ENCODE measurements around the gene NLRP11.

Gene NLRP11

GRCh38 chr19:55836340-55836739 lies 4.5 kb upstream of the NLRP11 start, which contains the start of gene NLRP4:
Gene NLRP4 (plus strand): TSS chr19:55836540. CDS start chr19:55852081, 15,541 bp downstream.
- no peak for DNase-seq
- Histone ChIP-seq H4K8ac (ENCODE audit: low read depth, low read length) (no peak within 1 kb of the TSS), H3K4ac (ENCODE audit: low read depth, low read length) (no peak within 1 kb of the TSS), H3K4me3 (ENCODE audit: low read length) (no peak within 1 kb of the TSS), H3K18ac (ENCODE audit: low read length) (no peak within 1 kb of the TSS), H3K79me1 (ENCODE audit: low read length) (no peaks in the 10 kb centered on the region), H3K79me2 (ENCODE audit: control insufficient read depth, insufficient read depth, low read length) (no peaks in the 10 kb centered on the region), H3K56ac (ENCODE audit: low read length) (no peak within 1 kb of the TSS), H3K4me1 (ENCODE audit: control insufficient read depth, low read depth, low read length) (no peaks in the 10 kb centered on the region), H2AK5ac (ENCODE audit: low read length) (no peak within 1 kb of the TSS), H2BK15ac (replicated peaks; ENCODE audit: low read depth) (no peak within 1 kb of the TSS), H2BK120ac (ENCODE audit: low read depth, low read length) (no peak within 1 kb of the TSS), H3K36me3 (ENCODE audit: control insufficient read depth, insufficient read depth, low read length) (no peaks in the 10 kb centered on the region), H3K27me3 (ENCODE audit: insufficient read depth, low read length, poor library complexity) (no peaks in the 10 kb centered on the region), H2BK5ac (ENCODE audit: low read length) (no peak within 1 kb of the TSS), H3K4me2 (ENCODE audit: low read length) (no peak within 1 kb of the TSS), H3K23ac (ENCODE audit: low read length) (no peak within 1 kb of the TSS), H3K27ac (ENCODE audit: low read depth, low read length) (no peak within 1 kb of the TSS), H4K5ac (ENCODE audit: low read length) (no peak within 1 kb of the TSS), H3K9ac (ENCODE audit: low read length) (no peak within 1 kb of the TSS)
- WGBS (ENCODE audit: extremely low coverage, insufficient coverage, low lambda C conversion rate): no CpG with 5 or more reads among the region's 16 CpGs

- Histone ChIP-seq H3K79me1 (ENCODE audit: low read length) (no peaks in the 10 kb centered on the region), H3K4me1 (ENCODE audit: control insufficient read depth, low read depth, low read length) (no peaks in the 10 kb centered on the region), H3K9ac (ENCODE audit: low read length) (no peak overlapping the region), H3K4me2 (ENCODE audit: low read length) (no peak overlapping the region), H4K5ac (ENCODE audit: low read length) (no peak overlapping the region), H2AK5ac (ENCODE audit: low read length) (no peak overlapping the region), H2BK120ac (ENCODE audit: low read depth, low read length) (no peak overlapping the region), H3K4me3 (ENCODE audit: low read length) (no peak overlapping the region), H3K27me3 (ENCODE audit: insufficient read depth, low read length, poor library complexity) (no peaks in the 10 kb centered on the region), H2BK5ac (ENCODE audit: low read length) (no peak overlapping the region), H2BK15ac (replicated peaks; ENCODE audit: low read depth) (no peak overlapping the region), H3K36me3 (ENCODE audit: control insufficient read depth, insufficient read depth, low read length) (no peaks in the 10 kb centered on the region), H3K4ac (ENCODE audit: low read depth, low read length) (no peak overlapping the region), H3K79me2 (ENCODE audit: control insufficient read depth, insufficient read depth, low read length) (no peaks in the 10 kb centered on the region), H3K23ac (ENCODE audit: low read length) (no peak overlapping the region), H3K27ac (ENCODE audit: low read depth, low read length) (no peak overlapping the region), H4K8ac (ENCODE audit: low read depth, low read length) (no peak overlapping the region), H3K56ac (ENCODE audit: low read length) (no peak overlapping the region), H3K18ac (ENCODE audit: low read length) (no peak overlapping the region)
- no peak for DNase-seq
- WGBS (ENCODE audit: extremely low coverage, insufficient coverage, low lambda C conversion rate): no CpG with 5 or more reads among the region's 4 CpGs
These were observed 877 bp upstream of the NLRP11 start for GRCh38 chr19:55832676-55833075.

- no peak overlapping the region for H3K56ac ChIP-seq (ENCODE audit: low read length)
- no peaks in the 10 kb centered on the region for H3K27me3 ChIP-seq (ENCODE audit: insufficient read depth, low read length, poor library complexity)
- H3K9ac ChIP-seq (ENCODE audit: low read length): no peak overlapping the region
- no peak overlapping the region for H3K18ac ChIP-seq (ENCODE audit: low read length)
- H3K79me1 ChIP-seq (ENCODE audit: low read length): no peaks in the 10 kb centered on the region
- H2BK120ac ChIP-seq (ENCODE audit: low read depth, low read length): no peak overlapping the region
- no peak for DNase-seq
- no peak overlapping the region for H2BK15ac ChIP-seq (replicated peaks; ENCODE audit: low read depth)
- H3K4me3 ChIP-seq (ENCODE audit: low read length): no peak overlapping the region
- no peak overlapping the region for H3K27ac ChIP-seq (ENCODE audit: low read depth, low read length)
- WGBS (ENCODE audit: extremely low coverage, insufficient coverage, low lambda C conversion rate): no CpG with 5 or more reads among the region's 5 CpGs
- H3K4me1 ChIP-seq (ENCODE audit: control insufficient read depth, low read depth, low read length): no peaks in the 10 kb centered on the region
- H3K4me2 ChIP-seq (ENCODE audit: low read length): no peak overlapping the region
- H4K5ac ChIP-seq (ENCODE audit: low read length): no peak overlapping the region
- H2BK5ac ChIP-seq (ENCODE audit: low read length): no peak overlapping the region
- no peak overlapping the region for H3K23ac ChIP-seq (ENCODE audit: low read length)
- H3K36me3 ChIP-seq (ENCODE audit: control insufficient read depth, insufficient read depth, low read length): no peaks in the 10 kb centered on the region
- H3K79me2 ChIP-seq (ENCODE audit: control insufficient read depth, insufficient read depth, low read length): no peaks in the 10 kb centered on the region
- H4K8ac ChIP-seq (ENCODE audit: low read depth, low read length): no peak overlapping the region
- no peak overlapping the region for H2AK5ac ChIP-seq (ENCODE audit: low read length)
- no peak overlapping the region for H3K4ac ChIP-seq (ENCODE audit: low read depth, low read length)
These were observed 1.1 kb downstream of the NLRP11 start for GRCh38 chr19:55830656-55831055.

- H4K8ac ChIP-seq (ENCODE audit: low read depth, low read length): no peak overlapping the region
- H3K18ac ChIP-seq (ENCODE audit: low read length): no peak overlapping the region
- no peak overlapping the region for H2AK5ac ChIP-seq (ENCODE audit: low read length)
- no peak overlapping the region for H2BK15ac ChIP-seq (replicated peaks; ENCODE audit: low read depth)
- DNase-seq: no peak
- no peak overlapping the region for H3K23ac ChIP-seq (ENCODE audit: low read length)
- no peak overlapping the region for H3K4me3 ChIP-seq (ENCODE audit: low read length)
- no peak overlapping the region for H3K27ac ChIP-seq (ENCODE audit: low read depth, low read length)
- no peak overlapping the region for H2BK120ac ChIP-seq (ENCODE audit: low read depth, low read length)
- H3K4me2 ChIP-seq (ENCODE audit: low read length): no peak overlapping the region
- H3K36me3 ChIP-seq (ENCODE audit: control insufficient read depth, insufficient read depth, low read length): no peaks in the 10 kb centered on the region
- H3K56ac ChIP-seq (ENCODE audit: low read length): no peak overlapping the region
- no peaks in the 10 kb centered on the region for H3K4me1 ChIP-seq (ENCODE audit: control insufficient read depth, low read depth, low read length)
- no peak overlapping the region for H4K5ac ChIP-seq (ENCODE audit: low read length)
- no CpG with 5 or more reads among the region's 3 CpGs for WGBS (ENCODE audit: extremely low coverage, insufficient coverage, low lambda C conversion rate)
- no peak overlapping the region for H3K9ac ChIP-seq (ENCODE audit: low read length)
- no peak overlapping the region for H3K4ac ChIP-seq (ENCODE audit: low read depth, low read length)
- no peak overlapping the region for H2BK5ac ChIP-seq (ENCODE audit: low read length)
- H3K27me3 ChIP-seq (ENCODE audit: insufficient read depth, low read length, poor library complexity): no peaks in the 10 kb centered on the region
- H3K79me2 ChIP-seq (ENCODE audit: control insufficient read depth, insufficient read depth, low read length): no peaks in the 10 kb centered on the region
- H3K79me1 ChIP-seq (ENCODE audit: low read length): no peaks in the 10 kb centered on the region
These were observed 11.8 kb downstream of the NLRP11 start for GRCh38 chr19:55820037-55820436.

GRCh38 chr19:55813906-55814305 lies 17.9 kb downstream of the NLRP11 start:
- Histone ChIP-seq H4K5ac (ENCODE audit: low read length) (no peak overlapping the region), H2AK5ac (ENCODE audit: low read length) (no peak overlapping the region), H3K23ac (ENCODE audit: low read length) (no peak overlapping the region), H2BK120ac (ENCODE audit: low read depth, low read length) (no peak overlapping the region), H3K4me1 (ENCODE audit: control insufficient read depth, low read depth, low read length) (no peaks in the 10 kb centered on the region), H2BK5ac (ENCODE audit: low read length) (no peak overlapping the region), H3K4ac (ENCODE audit: low read depth, low read length) (no peak overlapping the region), H3K79me1 (ENCODE audit: low read length) (no peaks in the 10 kb centered on the region), H3K4me2 (ENCODE audit: low read length) (no peak overlapping the region), H4K8ac (ENCODE audit: low read depth, low read length) (no peak overlapping the region), H3K4me3 (ENCODE audit: low read length) (no peak overlapping the region), H3K79me2 (ENCODE audit: control insufficient read depth, insufficient read depth, low read length) (no peaks in the 10 kb centered on the region), H3K9ac (ENCODE audit: low read length) (no peak overlapping the region), H2BK15ac (replicated peaks; ENCODE audit: low read depth) (no peak overlapping the region), H3K36me3 (ENCODE audit: control insufficient read depth, insufficient read depth, low read length) (no peaks in the 10 kb centered on the region), H3K27me3 (ENCODE audit: insufficient read depth, low read length, poor library complexity) (no peaks in the 10 kb centered on the region), H3K56ac (ENCODE audit: low read length) (no peak overlapping the region), H3K27ac (ENCODE audit: low read depth, low read length) (no peak overlapping the region), H3K18ac (ENCODE audit: low read length) (no peak overlapping the region)
- no peak for DNase-seq
- WGBS (ENCODE audit: extremely low coverage, insufficient coverage, low lambda C conversion rate): no CpG with 5 or more reads among the region's 5 CpGs

GRCh38 chr19:55812449-55812848 lies 19.4 kb downstream of the NLRP11 start:
- no peak overlapping the region for H4K8ac ChIP-seq (ENCODE audit: low read depth, low read length)
- H3K23ac ChIP-seq (ENCODE audit: low read length): no peak overlapping the region
- H3K4me1 ChIP-seq (ENCODE audit: control insufficient read depth, low read depth, low read length): no peaks in the 10 kb centered on the region
- H3K9ac ChIP-seq (ENCODE audit: low read length): no peak overlapping the region
- no peaks in the 10 kb centered on the region for H3K27me3 ChIP-seq (ENCODE audit: insufficient read depth, low read length, poor library complexity)
- H3K4me2 ChIP-seq (ENCODE audit: low read length): no peak overlapping the region
- no peaks in the 10 kb centered on the region for H3K79me2 ChIP-seq (ENCODE audit: control insufficient read depth, insufficient read depth, low read length)
- H3K4ac ChIP-seq (ENCODE audit: low read depth, low read length): no peak overlapping the region
- H3K4me3 ChIP-seq (ENCODE audit: low read length): no peak overlapping the region
- no peak overlapping the region for H3K56ac ChIP-seq (ENCODE audit: low read length)
- no CpG with 5 or more reads among the region's 7 CpGs for WGBS (ENCODE audit: extremely low coverage, insufficient coverage, low lambda C conversion rate)
- H2BK15ac ChIP-seq (replicated peaks; ENCODE audit: low read depth): no peak overlapping the region
- no peak overlapping the region for H2BK5ac ChIP-seq (ENCODE audit: low read length)
- H3K36me3 ChIP-seq (ENCODE audit: control insufficient read depth, insufficient read depth, low read length): no peaks in the 10 kb centered on the region
- no peak overlapping the region for H3K18ac ChIP-seq (ENCODE audit: low read length)
- no peak overlapping the region for H2BK120ac ChIP-seq (ENCODE audit: low read depth, low read length)
- H3K79me1 ChIP-seq (ENCODE audit: low read length): no peaks in the 10 kb centered on the region
- no peak overlapping the region for H3K27ac ChIP-seq (ENCODE audit: low read depth, low read length)
- no peak overlapping the region for H2AK5ac ChIP-seq (ENCODE audit: low read length)
- DNase-seq: no peak
- H4K5ac ChIP-seq (ENCODE audit: low read length): no peak overlapping the region

Data from mesendoderm (in vitro differentiated cells).